ENCODE data around the gene CLCF1. TPM values are rescaled to one million over a fixed set of nuclear protein-coding genes. Genes with fewer than 3 reads are reported as not detected.
A peak's percentile ranks its signal among the peaks of the same experiment; 100 is the strongest.

The CLCF1 gene
- total and polyA plus RNA-seq, 2 of the 13 experiments (the other 11 are each of a cell fraction or from before 2014, with no cell fraction given), result 0.49 to 0.78 TPM

GRCh38 chr11:67401495-67402191, 28.2 kb upstream of the CLCF1 start, which contains the start of gene PPP1CA (continued):
- TF ChIP-seq THYN1 (CRISPR knock-in tag; IDR thresholded peaks at IDR 0.05; ENCODE audit: borderline replicate concordance, low read depth) (no peak), ETS1 (CRISPR knock-in tag; IDR thresholded peaks at IDR 0.05) (no peak), SPEN (CRISPR knock-in tag; IDR thresholded peaks at IDR 0.05; ENCODE audit: low read depth) (peak; percentile 70), LCORL (IDR thresholded peaks at IDR 0.05) (no peak), LCORL (CRISPR knock-in tag; IDR thresholded peaks at IDR 0.05) (0 out of 2 replicates have a peak, but pooled peaks have one; percentile 53), ZNF720 (CRISPR knock-in tag; IDR thresholded peaks at IDR 0.05) (no peak), RNF219 (CRISPR knock-in tag; IDR thresholded peaks at IDR 0.05) (no peak), SNAPC4 (CRISPR knock-in tag; IDR thresholded peaks at IDR 0.05) (no peak), CC2D1A (CRISPR knock-in tag; IDR thresholded peaks at IDR 0.05) (no peak), ZNF276 (CRISPR knock-in tag; IDR thresholded peaks at IDR 0.05; ENCODE audit: low read depth) (no peak), FOXJ3 (CRISPR knock-in tag; IDR thresholded peaks at IDR 0.05; ENCODE audit: borderline replicate concordance) (no peak), ZNF841 (CRISPR knock-in tag; IDR thresholded peaks at IDR 0.05; ENCODE audit: borderline replicate concordance) (no peak), PREB (CRISPR knock-in tag; IDR thresholded peaks at IDR 0.05) (no peak), ZNF790 (CRISPR knock-in tag; IDR thresholded peaks at IDR 0.05; ENCODE audit: borderline replicate concordance) (no peak), ATF7 (IDR thresholded peaks at IDR 0.05) (no peak), ATF7 (CRISPR knock-in tag; IDR thresholded peaks at IDR 0.05) (no peak), ZNF460 (CRISPR knock-in tag; IDR thresholded peaks at IDR 0.05; ENCODE audit: borderline replicate concordance) (no peak), ZSCAN25 (CRISPR knock-in tag; IDR thresholded peaks at IDR 0.05) (no peak; the same call in 1 of the 2 replicates), ZNF33B (CRISPR knock-in tag; IDR thresholded peaks at IDR 0.05) (no peak)

All from HepG2 (cell line).